HUDEP-2 (cell line): Measurements from ENCODE around the gene ASTN1.
A peak's percentile ranks its signal among the peaks of the same experiment; 100 is the strongest.

ENCODE experiments used
- DNase-seq, 76 experiments: peaks; one replicate each; lab custom pipeline; 2025; ENCODE audit not compliant: unreplicated experiment in 76 of 76; lab: John Stamatoyannopoulos, UW

Gene ASTN1

DNA sequence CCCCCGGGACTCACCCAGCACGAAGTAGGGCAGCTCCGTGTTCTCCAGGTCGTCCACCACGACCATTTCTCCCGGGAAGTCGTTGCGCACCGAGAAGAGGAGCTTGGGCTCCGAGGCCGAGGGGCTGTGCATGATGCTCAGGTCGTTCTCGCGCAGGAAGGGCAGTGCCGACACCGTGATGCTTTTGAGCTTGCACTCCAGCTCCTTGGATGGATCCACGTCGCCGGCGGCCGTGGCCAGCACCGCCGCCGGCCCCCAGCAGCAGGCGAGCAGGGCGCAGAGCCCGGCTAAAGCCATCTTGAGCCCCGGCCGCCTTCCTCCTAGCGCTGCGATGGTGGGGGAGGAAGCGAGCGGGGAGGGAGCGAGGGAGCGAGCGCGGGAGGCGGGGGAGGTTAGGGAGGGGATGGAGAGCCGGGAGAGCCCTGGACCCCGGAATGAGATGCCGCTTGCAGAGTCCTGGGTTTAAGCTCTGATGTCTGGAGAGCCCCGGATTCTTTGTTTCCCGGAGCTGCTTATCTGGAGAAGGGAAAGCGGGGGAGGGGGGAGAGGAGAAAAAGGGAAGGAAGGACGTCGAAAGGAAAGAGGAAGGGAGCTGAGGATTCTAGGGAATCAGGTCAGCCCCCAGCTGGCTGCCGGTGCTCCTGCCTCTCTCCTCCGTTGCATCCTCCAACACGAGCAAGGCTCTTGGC is at the start of gene ASTN1:
ASTN1 (minus strand) TSS at position 333 of the 689 bp plus-strand sequence; CDS start at position 297, 36 bp downstream.
- no peak for DNase-seq

DNA sequence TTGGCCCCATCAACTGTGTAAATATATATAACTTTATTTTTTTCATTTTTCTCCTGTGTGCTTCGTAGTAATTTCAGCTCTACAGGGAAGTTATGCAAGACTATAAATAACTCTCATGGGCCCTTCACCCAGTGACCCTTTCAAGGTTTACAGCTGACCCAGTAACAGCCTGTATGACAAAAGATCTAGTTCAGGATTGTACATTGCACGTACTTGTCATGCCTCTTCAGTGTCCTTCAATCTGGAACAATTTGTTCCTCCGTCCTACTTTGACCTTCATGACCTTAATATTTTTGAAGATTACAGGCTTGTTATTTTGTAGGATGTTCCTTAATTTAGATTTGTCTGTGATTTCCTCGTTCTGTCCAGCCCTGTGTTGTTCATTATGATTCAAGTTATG is 46.7 kb upstream of the ASTN1 start:
- no peak for DNase-seq

DNA sequence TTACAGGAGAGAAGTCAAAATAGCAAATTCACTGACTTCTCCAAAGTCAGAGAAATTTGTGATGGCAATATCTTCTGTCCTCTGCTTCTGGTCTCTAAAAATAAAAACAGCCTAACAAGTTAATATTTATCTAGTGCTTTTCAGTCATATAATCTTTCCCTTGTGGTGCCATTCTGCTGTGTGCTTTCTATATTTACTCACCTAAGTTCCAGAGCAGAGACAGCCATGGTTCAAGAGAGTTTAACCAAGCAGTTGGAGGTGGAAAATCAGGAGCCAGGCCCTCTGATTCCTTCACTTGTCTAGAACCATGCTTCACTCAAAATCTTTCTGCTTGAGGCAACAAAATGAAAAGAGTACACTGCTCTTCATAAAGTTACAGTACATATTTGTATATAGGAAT is 45.6 kb upstream of the ASTN1 start:
- DNase-seq: no peak

DNA sequence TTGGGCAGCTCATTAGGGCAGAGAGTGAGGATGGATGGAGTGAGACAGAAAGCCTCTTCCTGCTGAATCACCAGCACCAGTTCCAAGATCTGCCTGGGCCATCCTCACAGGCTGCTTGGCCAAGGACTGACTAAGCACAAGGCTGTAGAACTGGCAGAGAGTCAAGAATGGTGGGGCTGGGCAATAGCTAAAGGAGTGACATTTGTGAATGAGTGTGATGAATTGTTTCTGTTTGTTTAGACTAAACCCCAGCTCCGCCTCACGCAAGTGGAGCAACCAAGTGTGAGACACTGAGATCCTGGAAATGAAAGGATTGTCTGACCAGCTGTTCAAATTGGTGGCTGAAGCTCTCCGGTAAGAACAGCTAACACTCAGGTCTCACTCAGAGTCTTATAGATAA is 44.8 kb upstream of the ASTN1 start:
- DNase-seq: peak in 3 of 76 experiments; percentile 2 to 19 (median 16)

DNA sequence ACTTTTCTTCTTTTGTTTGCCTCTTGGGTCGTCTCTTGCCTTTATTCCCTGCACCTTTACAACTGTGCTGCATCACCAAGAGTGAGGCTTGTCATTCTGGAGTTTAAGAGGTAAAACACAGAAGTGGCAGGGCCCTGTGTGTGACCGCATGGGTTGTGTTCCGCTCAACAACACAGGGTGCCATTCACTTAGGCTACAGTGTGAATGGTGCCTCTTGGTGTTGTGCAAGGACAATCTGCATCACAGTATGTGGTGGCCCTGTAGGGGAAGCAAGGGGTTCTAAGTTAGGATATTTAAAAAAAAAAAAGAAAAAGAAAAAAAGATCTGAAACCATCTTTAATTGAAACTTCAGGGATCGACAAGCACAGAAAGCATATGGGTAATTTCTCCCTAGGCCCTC is 44.4 kb upstream of the ASTN1 start:
- DNase-seq: no peak

DNA sequence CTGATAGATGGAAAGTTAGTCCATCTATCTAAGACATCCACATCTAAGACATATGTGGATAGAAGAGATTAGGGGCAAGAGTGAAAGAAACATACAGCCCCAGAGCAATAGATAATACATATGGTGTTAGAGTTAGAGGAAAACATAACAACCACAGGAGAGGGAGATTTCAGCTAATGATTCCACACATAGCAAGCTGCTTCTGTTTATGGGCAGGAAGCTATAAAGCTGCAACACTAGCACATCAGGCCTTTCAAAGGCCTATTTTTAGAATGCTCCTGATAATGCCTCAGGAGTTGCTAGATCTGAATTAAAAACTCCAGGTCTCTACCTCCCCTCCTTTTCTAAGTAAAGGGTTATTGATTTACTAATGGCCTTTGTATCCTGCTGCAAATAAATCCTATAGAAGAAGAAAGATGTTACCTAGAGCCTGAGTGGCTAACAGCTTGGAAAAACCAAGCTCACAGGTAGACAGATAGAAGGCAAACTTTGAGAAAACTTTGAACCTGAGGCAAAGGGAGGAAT is 42.4 kb upstream of the ASTN1 start:
- no peak for DNase-seq

DNA sequence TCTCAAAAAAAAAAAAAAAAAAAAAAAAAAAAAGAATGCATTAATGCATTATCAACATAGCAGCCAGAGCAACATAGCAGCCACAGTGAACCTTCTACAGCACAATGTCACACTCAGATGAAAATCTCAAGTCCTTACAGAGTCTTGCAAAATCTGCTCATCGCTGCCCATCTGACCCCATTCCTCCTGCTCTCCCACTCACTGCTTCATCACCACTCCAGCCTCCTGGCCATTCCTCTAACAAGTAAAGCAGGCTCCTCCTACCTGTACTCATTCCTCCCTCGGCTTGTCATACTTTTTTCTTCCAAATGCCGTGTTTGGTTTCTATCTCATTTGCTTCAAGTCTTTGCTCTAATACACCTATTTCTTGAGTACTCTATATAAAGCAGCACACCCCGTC is 35.8 kb upstream of the ASTN1 start:
- no peak for DNase-seq

DNA sequence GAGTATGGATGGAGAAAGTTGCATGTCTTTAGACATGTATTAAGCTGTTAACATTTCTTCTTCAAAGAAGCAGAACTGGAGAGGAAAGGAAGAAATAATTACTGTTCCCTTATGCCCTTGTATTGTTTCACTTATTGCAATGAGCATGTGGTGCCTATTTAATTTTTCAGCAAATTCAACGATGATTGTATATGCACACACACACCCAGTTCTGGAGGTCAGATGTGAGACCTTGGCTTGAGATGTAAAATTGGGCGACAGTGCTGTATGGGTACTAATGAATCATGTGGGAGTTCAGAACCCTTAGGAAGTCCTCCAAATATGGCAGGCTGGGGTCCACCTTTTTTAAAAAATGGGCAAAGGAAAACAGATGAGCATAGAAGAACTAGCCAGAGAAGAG is 33.7 kb upstream of the ASTN1 start:
- no peak for DNase-seq

DNA sequence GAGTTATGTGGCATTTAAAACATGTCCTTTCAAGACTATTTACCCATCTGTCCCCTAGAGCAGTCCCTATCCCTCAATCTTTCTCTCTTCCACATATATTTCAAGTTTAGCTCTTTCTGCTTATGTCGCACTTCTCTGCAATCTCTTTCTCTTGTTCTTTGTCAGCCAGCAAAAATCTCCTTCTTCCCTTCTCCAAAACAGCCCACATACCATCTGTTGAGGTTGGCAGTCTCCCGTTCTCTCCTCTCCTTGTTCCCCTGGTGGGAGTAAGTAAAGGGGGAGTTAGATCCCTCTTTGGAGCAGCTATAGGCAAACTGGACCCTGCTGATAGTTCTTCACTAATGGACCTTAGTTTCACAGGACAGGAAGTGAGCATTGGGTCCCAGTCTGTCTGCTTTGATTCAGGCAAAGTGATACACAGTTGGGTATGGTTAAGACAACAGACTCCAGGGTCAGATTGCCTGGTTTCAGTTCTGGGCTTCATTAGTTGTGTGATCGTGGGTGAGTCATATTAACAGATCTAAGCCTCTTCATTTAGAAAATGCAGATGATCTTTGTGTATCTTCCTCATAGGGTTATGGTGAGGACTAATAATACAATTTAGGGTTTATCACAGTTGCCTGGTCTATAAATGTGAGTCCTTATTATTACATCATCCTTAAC is 25.9 kb upstream of the ASTN1 start:
- no peak for DNase-seq

DNA sequence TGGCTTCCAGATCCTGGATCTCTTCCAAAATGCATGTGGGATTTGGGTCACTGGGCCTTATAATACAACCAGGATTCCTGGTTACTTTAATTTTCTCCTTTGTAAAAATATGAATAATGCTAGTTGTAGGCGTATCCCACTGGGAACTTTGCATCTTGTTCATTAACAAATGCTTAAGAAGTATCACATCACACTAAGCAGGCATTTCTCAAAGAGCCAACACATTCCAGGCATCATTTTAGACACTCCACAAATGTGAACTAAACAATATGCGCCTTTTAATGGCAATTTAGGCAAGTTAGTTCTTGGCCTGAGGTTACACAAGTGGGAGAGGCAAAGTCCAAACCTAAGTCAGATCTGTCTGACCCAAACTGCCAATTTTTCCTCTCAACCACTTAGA is 22.1 kb upstream of the ASTN1 start:
- DNase-seq: no peak

DNA sequence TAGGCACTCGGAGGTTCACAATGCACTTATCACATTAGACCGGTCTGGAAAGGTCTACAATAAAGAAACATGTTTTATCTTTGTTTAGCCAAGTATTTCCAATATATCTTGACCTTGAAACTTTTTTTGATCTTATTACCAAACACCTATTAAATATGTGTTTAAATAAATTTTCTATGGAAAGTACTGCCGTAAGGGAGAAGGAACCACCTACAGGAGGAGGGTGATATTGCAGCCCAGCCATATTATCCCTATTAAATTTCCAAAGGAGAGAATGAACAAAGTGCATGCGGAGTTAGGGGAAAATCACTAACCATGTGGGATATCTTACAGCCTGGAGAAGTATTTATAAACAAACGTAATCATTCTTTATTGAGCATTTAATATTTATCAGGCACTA is 20.7 kb upstream of the ASTN1 start:
- peak in 3 of 76 experiments; percentile 1 to 9 (median 2) for DNase-seq

DNA sequence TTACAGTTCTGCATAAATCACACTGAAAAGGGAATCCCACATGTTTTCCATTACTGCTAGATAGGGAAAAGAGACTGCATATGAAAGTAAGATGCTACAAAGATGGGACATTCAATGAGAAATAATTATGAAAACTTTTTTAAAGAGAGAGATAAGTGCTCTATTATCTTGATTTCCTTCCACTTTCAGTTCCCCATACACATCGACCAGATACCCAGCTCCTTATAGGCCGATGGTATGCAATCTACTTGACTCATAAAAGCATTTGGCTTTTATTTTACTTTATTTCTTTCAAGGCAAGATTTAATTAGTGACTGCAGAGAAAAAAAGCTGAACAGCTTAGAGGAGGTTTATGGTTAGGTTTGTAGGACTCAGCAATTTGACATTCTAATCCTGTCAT is 19.3 kb upstream of the ASTN1 start:
- DNase-seq: no peak

DNA sequence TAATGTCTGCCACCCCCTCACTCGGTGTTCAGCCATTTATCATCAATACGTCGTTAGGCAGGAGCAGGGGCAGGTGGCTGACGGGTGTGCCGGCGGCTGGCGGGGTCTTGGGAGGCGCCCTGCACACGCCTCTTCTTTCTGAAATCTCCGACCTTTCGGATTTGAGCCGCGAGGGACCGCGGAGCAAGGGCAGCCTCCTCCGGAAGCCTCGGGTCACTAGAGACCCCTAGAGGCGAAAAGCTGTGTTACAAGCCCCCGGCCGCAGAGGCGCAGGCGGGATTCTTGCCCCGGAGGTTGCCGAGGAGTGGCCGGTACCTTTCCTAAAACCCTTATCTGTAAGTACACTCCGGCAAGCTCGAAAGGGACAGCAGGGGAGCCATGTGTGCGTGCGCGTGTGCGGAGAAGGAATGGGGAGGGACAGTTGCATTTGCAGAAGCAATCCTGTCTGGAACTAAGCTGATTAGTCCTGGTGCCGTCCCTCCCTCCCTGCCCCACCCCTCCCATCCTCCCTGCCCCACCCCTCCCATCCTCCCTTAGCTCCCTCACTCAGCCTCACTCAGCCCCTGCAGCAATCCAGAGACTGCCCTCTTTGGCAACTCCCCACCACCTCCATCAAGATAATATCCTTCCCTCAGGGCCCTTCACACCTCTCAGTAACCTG is 17.2 kb upstream of the ASTN1 start:
- peak in 31 of 76 experiments; percentile 1 to 56 (median 16) for DNase-seq

DNA sequence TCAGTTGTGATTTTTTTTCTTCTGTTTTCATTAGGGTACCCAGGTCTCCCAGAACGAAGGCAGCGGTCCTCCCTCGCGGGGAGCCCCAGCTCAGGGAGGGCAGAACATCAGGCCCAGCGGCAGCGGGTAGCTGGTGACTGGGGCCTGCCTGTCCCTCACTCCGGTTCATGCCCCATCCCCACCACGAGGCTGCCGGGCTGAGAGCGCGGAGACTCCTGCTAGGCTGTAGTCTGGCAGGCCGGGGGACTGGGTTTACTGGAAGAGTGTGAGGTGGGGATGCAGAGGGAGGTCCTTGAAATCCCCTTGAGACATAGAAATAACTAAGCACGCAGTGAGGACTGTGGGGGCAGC is 16.7 kb upstream of the ASTN1 start:
- DNase-seq: no peak

DNA sequence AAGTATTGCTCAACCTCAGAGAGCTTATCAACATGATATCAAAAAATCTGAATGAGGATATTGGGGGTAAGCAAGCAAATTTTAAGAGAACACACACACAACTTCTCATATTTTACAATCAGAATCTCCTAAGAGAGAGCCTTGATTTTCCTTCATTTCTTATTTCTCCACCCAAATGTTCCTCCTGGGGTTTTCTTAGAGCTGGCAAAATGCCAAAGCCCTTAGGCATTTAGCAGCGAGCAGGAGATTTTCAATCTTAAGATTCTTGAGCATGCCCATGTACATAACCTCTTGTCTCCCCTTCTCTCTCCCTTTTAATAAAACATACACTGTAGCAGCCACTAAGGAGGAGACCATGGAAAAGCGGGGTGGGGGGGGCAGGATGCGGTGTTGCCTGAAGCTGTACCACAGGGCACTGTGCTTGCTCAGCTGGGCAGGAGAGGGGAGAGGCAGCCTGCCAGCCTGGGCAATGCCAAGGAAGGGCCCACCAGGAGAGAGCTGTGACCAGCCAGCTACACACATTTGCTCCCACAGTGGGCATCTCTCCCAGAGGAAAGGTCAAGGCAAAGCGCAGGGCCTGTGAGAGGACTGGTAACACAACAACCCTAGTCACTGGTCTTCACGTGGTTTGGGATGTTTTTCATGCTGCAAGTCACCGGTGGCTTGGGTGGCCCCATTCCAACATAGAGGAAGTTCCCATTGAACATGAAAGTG is 10.6 kb upstream of the ASTN1 start:
- DNase-seq: no peak

DNA sequence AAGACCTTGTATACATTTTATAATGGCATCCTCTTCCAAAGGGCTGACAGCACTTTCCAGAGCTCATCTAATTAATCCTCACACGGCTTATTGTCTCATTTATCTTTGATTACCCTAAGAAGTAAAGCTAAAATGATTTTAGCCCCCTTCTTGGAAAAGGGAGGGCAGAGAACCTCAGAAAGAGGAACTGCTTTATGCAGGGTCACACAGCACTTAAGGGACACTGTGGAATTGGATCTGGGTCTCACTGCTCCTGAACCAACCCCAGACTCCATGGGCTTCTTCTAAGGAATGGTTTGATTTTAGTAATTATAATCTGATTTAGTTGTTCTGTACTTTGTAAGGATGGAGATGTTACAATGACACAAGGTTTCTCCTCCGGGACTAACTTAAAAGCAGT is 9.5 kb upstream of the ASTN1 start:
- no peak for DNase-seq

DNA sequence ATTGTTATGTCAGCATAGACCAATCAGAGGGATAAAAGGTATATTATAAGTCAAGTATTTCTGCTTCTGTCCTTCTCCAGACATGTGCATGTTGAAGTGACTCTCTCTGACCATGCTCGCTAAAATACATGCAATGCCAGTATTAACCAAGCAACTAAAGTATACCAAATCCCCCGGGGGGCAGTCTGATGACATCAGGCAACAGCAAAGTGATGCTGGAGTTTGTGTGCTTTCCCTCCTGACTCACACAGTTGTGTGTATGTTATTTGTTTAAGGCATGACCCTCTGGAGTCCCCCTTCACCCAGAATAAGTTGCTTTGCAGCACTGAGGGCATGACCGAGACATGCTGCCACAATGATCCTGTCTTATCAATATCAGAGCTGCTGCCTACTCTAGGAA is 8.4 kb upstream of the ASTN1 start:
- DNase-seq: no peak

DNA sequence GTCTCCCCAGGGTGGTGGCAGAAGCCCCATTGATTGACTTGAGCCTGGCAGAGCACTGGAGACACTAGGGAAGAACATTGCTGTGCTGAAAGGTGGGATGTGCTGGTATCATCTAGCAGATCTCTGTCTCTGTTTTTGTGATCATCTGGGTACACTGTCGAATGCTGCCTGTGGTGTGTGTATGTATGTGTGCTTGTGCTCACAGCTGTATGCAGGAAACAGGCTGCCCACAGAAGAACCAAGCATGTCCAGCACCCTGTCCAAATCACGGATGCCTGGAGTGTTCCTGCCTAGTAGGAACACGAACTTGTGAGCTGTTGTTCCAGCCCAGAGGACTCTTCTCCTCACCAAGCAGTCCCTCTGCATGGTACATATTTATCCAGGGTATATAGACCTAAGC is 7.8 kb upstream of the ASTN1 start:
- DNase-seq: no peak

DNA sequence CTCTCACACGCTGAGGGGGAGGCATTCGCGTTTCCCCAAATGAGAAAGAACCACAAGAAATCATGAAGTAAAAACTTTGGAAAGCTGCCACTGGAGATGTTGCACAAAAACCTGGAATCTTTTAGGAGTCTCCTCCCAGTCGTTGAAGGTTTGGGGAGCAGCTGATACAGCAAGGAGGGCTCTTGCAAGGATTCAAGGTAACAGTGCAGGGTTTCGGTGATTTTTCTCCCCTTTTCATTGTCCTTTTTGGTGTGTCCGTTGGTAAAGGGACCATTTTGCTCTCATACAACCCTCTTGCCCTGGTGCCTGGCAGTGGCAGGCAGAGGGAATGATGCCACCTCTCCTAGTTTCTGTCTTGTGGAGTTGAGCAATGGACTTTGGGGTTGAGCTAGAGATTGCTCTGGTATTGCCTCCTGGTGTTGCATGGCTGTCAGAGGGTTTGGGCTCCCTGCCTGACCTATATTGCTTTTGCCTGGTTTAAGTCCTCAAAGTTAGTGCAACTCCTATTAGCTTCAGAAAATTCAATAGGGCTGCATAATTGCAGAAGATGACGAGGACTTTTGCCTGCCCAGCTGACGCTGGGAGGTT is 7.1 kb upstream of the ASTN1 start:
- no peak for DNase-seq

DNA sequence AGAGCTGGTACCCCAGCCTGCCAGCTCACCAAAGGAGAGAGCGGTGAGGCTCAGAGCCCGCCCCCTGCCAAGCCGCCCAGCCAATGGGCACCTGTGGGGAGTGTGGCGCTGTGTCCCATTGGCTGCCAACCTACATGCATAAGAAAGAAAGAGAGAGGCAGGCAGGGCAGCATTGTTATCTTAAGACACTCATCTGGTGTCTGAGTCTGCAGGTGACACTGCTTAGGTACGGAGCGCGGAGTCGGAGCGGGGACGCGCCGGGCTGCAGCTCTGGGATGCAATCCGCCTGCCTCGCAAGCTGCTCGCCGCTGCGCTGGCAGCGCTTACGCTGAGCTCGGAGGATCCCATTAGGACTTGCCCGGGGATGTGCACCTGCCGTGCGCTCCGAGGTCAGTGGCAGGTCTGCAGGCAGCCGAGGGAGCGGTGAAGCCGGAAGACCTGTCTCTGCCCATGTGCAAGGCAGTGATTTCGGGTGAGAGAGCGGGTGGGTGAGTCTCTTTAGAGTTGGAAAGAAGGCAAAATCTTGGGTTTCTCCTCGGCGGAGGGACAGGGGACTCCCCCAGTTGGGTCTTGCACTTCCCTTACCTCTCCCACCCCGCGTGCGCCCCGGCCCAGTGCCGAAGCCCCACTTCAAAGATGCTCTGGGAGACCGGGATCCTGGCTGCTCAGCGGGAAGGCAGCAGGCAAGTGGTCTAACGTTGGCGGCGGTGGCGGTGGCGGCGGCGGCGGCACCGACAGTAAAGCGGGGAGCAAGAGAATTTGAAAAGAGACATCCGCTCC is 6.4 kb upstream of the ASTN1 start, which contains the start of gene BRINP2:
BRINP2 (plus strand) TSS at position 203 of the 780 bp plus-strand sequence. CDS start 58,919 bp downstream, outside the sequence.
- no peak for DNase-seq
